HepG2 (cell line): ENCODE measurements around the gene PCNT. TPM values are rescaled to one million over a fixed set of nuclear protein-coding genes. Genes with fewer than 3 reads are reported as not detected.

Experiments
- ATAC-seq: fragments of 200-7000 bp; cut with Tn5 transposase; 3 replicates; pipeline ENCODE4 v1.9.1; 2020; ENCODE audit warnings: mild to moderate bottlenecking, moderate library complexity
- BruUV-seq: library from RNA; stranded (reverse); fragments of 400-500 nt; replicated peaks from 2 replicates; lab custom pipeline; 2021; lab: Mats Ljungman, UMichigan
- CTCF ChIA-PET: fragments of 300-600 bp; formaldehyde crosslinking; extraction: SDS; loops from one replicate; lab custom pipeline; 2021; ENCODE audit warnings: low total read pairs, inconsistent platforms, low intra/inter-chr PET ratio; lab: Yijun Ruan, JAX
- POLR2A ChIA-PET: fragments of 350-600 bp; sonication (Branson Sonifier 250); formaldehyde crosslinking; loops from one replicate; lab custom pipeline; 2020; ENCODE audit warnings: antibody characterized with exemption, inconsistent platforms; lab: Yijun Ruan, JAX
- DNase-seq: peaks from one replicate; pipeline ENCODE4 v3.0.0-alpha.2; 2015; ENCODE audit warnings: low spot score
- FAIRE-seq: peaks from 3 replicates; lab custom pipeline; 2011; peaks lifted over from hg19 to GRCh38; lab: Jason Lieb, UNC
- H2AFZ ChIP-seq: one replicate; pipeline ENCODE4 v1.6.1; 2011; ENCODE audit warnings: low read length, inconsistent platforms
- H3K27ac ChIP-seq: fragments of 300-600 bp; 3 replicates; pipeline ENCODE4 v1.8.0; 2011; ENCODE audit warnings: mixed run types, mild to moderate bottlenecking, mixed read lengths, low read length, inconsistent platforms; ENCODE audit not compliant: insufficient read depth; ENCODE audit errors: extremely low read length
- H3K27me3 ChIP-seq, 2 experiments: fragments of 200-600 bp in 1 of 2; 2 replicates in 1 of 2; 3 replicates in 1 of 2; pipeline versions ENCODE4 v1.6.0 to v1.8.0; 2011; ENCODE audit warnings: low read length in 2 of 2, mild to moderate bottlenecking in 2 of 2, moderate library complexity in 2 of 2, inconsistent platforms in 1 of 2; ENCODE audit not compliant: insufficient read depth in 2 of 2, control insufficient read depth in 1 of 2
- H3K36me3 ChIP-seq, 2 experiments: fragments of 200-600 bp in 1 of 2; replicated peaks in 1 of 2; 2 replicates in 1 of 2; 3 replicates in 1 of 2; pipeline versions ENCODE4 v1.5.1 to v1.8.0; 2011; ENCODE audit warnings: low read length in 2 of 2, inconsistent platforms in 1 of 2; ENCODE audit not compliant: insufficient read depth in 2 of 2, control insufficient read depth in 1 of 2
- H3K4me1 ChIP-seq: 2 replicates; pipeline ENCODE4 v1.5.1; 2012; ENCODE audit warnings: low read length, inconsistent platforms; ENCODE audit not compliant: insufficient read depth
- H3K4me2 ChIP-seq: 2 replicates; pipeline ENCODE4 v1.6.0; 2011; ENCODE audit warnings: low read depth, low read length, inconsistent platforms
- H3K4me3 ChIP-seq, 3 experiments: fragments of 200-600 bp in 1 of 3; sonication (generic), shearing (Covaris generic) in 1 of 3; replicated peaks in 1 of 3; 2 replicates each; pipeline ENCODE4 v1.5.1; 2011 to 2016; ENCODE audit warnings: low read length in 3 of 3, inconsistent platforms in 2 of 3, low read depth in 2 of 3, mild to moderate bottlenecking in 2 of 3, control low read depth in 1 of 3, mixed read lengths in 1 of 3; ENCODE audit not compliant: insufficient read depth in 1 of 3
- H3K79me2 ChIP-seq: one replicate; pipeline ENCODE4 v1.6.1; 2011; ENCODE audit warnings: low read length, inconsistent platforms; ENCODE audit not compliant: insufficient read depth
- H3K9ac ChIP-seq: 2 replicates; pipeline ENCODE4 v1.6.0; 2011; ENCODE audit warnings: mild to moderate bottlenecking, low read depth, low read length, inconsistent platforms; ENCODE audit not compliant: insufficient read depth
- H3K9me3 ChIP-seq: 2 replicates; pipeline ENCODE4 v1.5.1; 2012; ENCODE audit warnings: mild to moderate bottlenecking, low read length
- H4K20me1 ChIP-seq: 2 replicates; pipeline ENCODE4 v1.6.0; 2011; ENCODE audit warnings: inconsistent platforms, mild to moderate bottlenecking, low read length, moderate library complexity; ENCODE audit not compliant: insufficient read depth
- BORCS8-MEF2B ChIP-seq: sonication (generic); formaldehyde crosslinking; IDR thresholded peaks from 2 replicates; pipeline ENCODE4 v1.8.0; 2022; ENCODE audit warnings: mild to moderate bottlenecking, missing genetic modification reagents
- CC2D1A ChIP-seq: sonication (generic); formaldehyde crosslinking; IDR thresholded peaks from 2 replicates; pipeline ENCODE4 v1.8.1; 2023; ENCODE audit warnings: mild to moderate bottlenecking, missing genetic modification reagents
- ETS1 ChIP-seq: sonication (generic); formaldehyde crosslinking; IDR thresholded peaks from 2 replicates; pipeline ENCODE4 v1.4.0; 2020; ENCODE audit warnings: missing genetic modification reagents
- HDAC6 ChIP-seq: fragments of 200-600 bp; sonication (generic); IDR thresholded peaks from 2 replicates; pipeline ENCODE4 v1.7.0; 2017; ENCODE audit warnings: mild to moderate bottlenecking, antibody characterized with exemption, low read length, low read depth
- HNRNPL ChIP-seq: fragments of 200-400 bp; formaldehyde crosslinking; IDR thresholded peaks from 2 replicates; pipeline ENCODE4 v1.6.1; 2017; ENCODE audit warnings: mild to moderate bottlenecking, low read depth, low read length
- KLF15 ChIP-seq: sonication (generic); formaldehyde crosslinking; IDR thresholded peaks from 2 replicates; pipeline ENCODE4 v1.8.1; 2023; ENCODE audit warnings: borderline replicate concordance, mild to moderate bottlenecking, inconsistent platforms, missing genetic modification reagents, mixed read lengths
- PHB2 ChIP-seq: fragments of 450-650 bp; IDR thresholded peaks from 2 replicates; pipeline ENCODE4 v1.6.1; 2018; ENCODE audit not compliant: partially characterized antibody
- SP5 ChIP-seq: IDR thresholded peaks from 2 replicates; pipeline ENCODE4 v1.6.1; 2016; ENCODE audit warnings: low read depth, borderline replicate concordance
- STAT6 ChIP-seq: sonication (generic); formaldehyde crosslinking; IDR thresholded peaks from 2 replicates; pipeline ENCODE4 v1.4.0; 2020; ENCODE audit warnings: missing genetic modification reagents, mild to moderate bottlenecking, borderline replicate concordance
- TFDP2 ChIP-seq: sonication (generic); formaldehyde crosslinking; IDR thresholded peaks from 2 replicates; pipeline ENCODE4 v1.4.0; 2020; ENCODE audit warnings: missing genetic modification reagents
- THAP7 ChIP-seq: sonication (generic); formaldehyde crosslinking; IDR thresholded peaks from 2 replicates; pipeline ENCODE4 v1.8.1; 2023; ENCODE audit warnings: mild to moderate bottlenecking, missing genetic modification reagents
- WIZ ChIP-seq: sonication (generic); formaldehyde crosslinking; IDR thresholded peaks from 2 replicates; pipeline ENCODE4 v1.5.1; 2020; ENCODE audit warnings: mild to moderate bottlenecking, missing genetic modification reagents
- ZNF142 ChIP-seq: sonication (generic); formaldehyde crosslinking; IDR thresholded peaks from 2 replicates; pipeline ENCODE4 v1.4.0; 2020; ENCODE audit warnings: missing genetic modification reagents
- ZNF777 ChIP-seq: sonication (generic); formaldehyde crosslinking; IDR thresholded peaks from 2 replicates; pipeline ENCODE4 v1.4.0; 2020; ENCODE audit warnings: missing genetic modification reagents
- WGBS: methylation state at CpG from one replicate; pipeline ENCODE4 v1.1.6; 2017; ENCODE audit warnings: low lambda C conversion rate; 5-methylcytosine and 5-hydroxymethylcytosine counted together
- in situ Hi-C: cut with HindIII; loops from 2 replicates; pipeline ENCODE4 v1.10.0; 2017; ENCODE audit warnings: low pct_unique_long_range_greater_than_20kb; ENCODE audit not compliant: extremely low pct_ligation_motif_present
- intact Hi-C: fragments of 100-400 bp; cut with micrococcal nuclease; formaldehyde crosslinking; loops from one replicate; pipeline ENCODE4 v1.10.0; 2022; ENCODE audit not compliant: unreplicated experiment
- polyA plus RNA-seq, 8 experiments: library from polyadenylated mRNA; depleted of rRNA in 3 of 8; stranded (reverse) in 7 of 8; unstranded in 1 of 8; fragments of >200 nt; fragmentation: Illumina TruSeq in 4 of 8; extraction: Trizol in 4 of 8; gene quantifications; 2 replicates each; pipeline versions ENCODE4 v1.2.1 to v1.2.3, GENCODE V29; 2011 to 2016; ENCODE audit warnings: low read depth in 4 of 8, missing spikeins in 1 of 8, mixed read lengths in 1 of 8; ENCODE audit not compliant: insufficient read depth in 1 of 8
- total RNA-seq, 5 experiments: library from RNA; depleted of rRNA; stranded (reverse); fragments of >200 nt; fragmentation: Illumina TruSeq; extraction: Trizol; gene quantifications; 2 replicates each; pipeline ENCODE4 v1.2.3, GENCODE V29; 2016; ENCODE audit warnings: low read depth in 1 of 5

The PCNT gene
- total and polyA plus RNA-seq, 2 of the 13 experiments (the other 11 are each of a cell fraction or from before 2014, with no cell fraction given) = 5.6 to 12.4 TPM

- H2AFZ ChIP-seq = no peak overlapping the region
- no peak overlapping the region for H3K4me3 ChIP-seq
- no peak for ATAC-seq
- in situ Hi-C loops (no loop called here), intact Hi-C loops (no loop called here)
- H3K4me2 ChIP-seq = no peak overlapping the region
- BruUV-seq = no TSS peak
- peaks cover 38 to 69% of the 10 kb centered on the region in 2 experiments for H3K36me3 ChIP-seq
- H3K27me3 ChIP-seq = no peaks in the 10 kb centered on the region; a peak in 1 of 5 replicates
- FAIRE-seq = no peak
- over 99% methylated on average over 14 of the region's 16 CpGs for WGBS
- no peaks in the 10 kb centered on the region for H3K9me3 ChIP-seq
- ChIA-PET CTCF (no interaction called here), POLR2A (no interaction called here)
- no peak overlapping the region for H3K9ac ChIP-seq
- no peaks in the 10 kb centered on the region for H3K79me2 ChIP-seq
- no peak overlapping the region for H3K27ac ChIP-seq
- H4K20me1 ChIP-seq = no peaks in the 10 kb centered on the region; the same call in 1 of the 2 replicates
- H3K4me1 ChIP-seq = no peaks in the 10 kb centered on the region
- no peak for DNase-seq
- TF ChIP-seq SP5 (CRISPR knock-in tag) (no peak), KLF15 (CRISPR knock-in tag) (no peak), CC2D1A (CRISPR knock-in tag) (no peak), HDAC6 (no peak), ZNF142 (no peak), WIZ (CRISPR knock-in tag) (no peak), ETS1 (CRISPR knock-in tag) (no peak), TFDP2 (CRISPR knock-in tag) (no peak), STAT6 (no peak), THAP7 (no peak), BORCS8-MEF2B (CRISPR knock-in tag) (no peak), PHB2 (no peak), HNRNPL (no peak), ZNF777 (CRISPR knock-in tag) (no peak)
These were observed 30.1 kb downstream of the PCNT start for GRCh38 chr21:46354046-46354445.
